ENCODE measurements around the gene PDCD4. TPM values are rescaled to one million over a fixed set of nuclear protein-coding genes. Genes with fewer than 3 reads are reported as not detected.
A peak's percentile ranks its signal among the peaks of the same experiment; 100 is the strongest.

PDCD4 gene
- total and polyA plus RNA-seq, 2 of the 13 experiments (the other 11 are each of a cell fraction or from before 2014, with no cell fraction given) = 22.8 to 56.2 TPM

- TF ChIP-seq, protein P1, sequence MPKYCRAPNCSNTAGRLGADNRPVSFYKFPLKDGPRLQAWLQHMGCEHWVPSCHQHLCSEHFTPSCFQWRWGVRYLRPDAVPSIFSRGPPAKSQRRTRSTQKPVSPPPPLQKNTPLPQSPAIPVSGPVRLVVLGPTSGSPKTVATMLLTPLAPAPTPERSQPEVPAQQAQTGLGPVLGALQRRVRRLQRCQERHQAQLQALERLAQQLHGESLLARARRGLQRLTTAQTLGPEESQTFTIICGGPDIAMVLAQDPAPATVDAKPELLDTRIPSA (CRISPR knock-in tag; IDR thresholded peaks at IDR 0.05; ENCODE audit: borderline replicate concordance) = no peak
- TF ChIP-seq ZNF34 (CRISPR knock-in tag; IDR thresholded peaks at IDR 0.05; ENCODE audit: borderline replicate concordance) (no peak), ZFP36L1 (CRISPR knock-in tag; IDR thresholded peaks at IDR 0.05) (no peak), ATF7-NPFF (CRISPR knock-in tag; IDR thresholded peaks at IDR 0.05; ENCODE audit: low read depth) (peak; percentile 57; the same call in 1 of the 2 replicates), NR0B2 (CRISPR knock-in tag; IDR thresholded peaks at IDR 0.05) (no peak), MAZ (IDR thresholded peaks at IDR 0.05; ENCODE audit: borderline replicate concordance, low read depth, low read length) (no peak), MAZ (CRISPR knock-in tag; IDR thresholded peaks at IDR 0.05; ENCODE audit: low read depth) (peak; percentile 56), ZNF101 (CRISPR knock-in tag; IDR thresholded peaks at IDR 0.05; ENCODE audit: borderline replicate concordance, low read depth) (no peak), MED1 (CRISPR knock-in tag; IDR thresholded peaks at IDR 0.05) (no peak), HNRNPK (IDR thresholded peaks at IDR 0.05; ENCODE audit: low read depth, low read length, poor library complexity, severe bottlenecking) (no peak), ZFP41 (CRISPR knock-in tag; IDR thresholded peaks at IDR 0.05; ENCODE audit: borderline replicate concordance) (no peak), CCAR2 (optimal IDR thresholded peaks at IDR 0.05; ENCODE audit: low read depth, low read length) (no peak), AGO2 (optimal IDR thresholded peaks at IDR 0.05; ENCODE audit: low read depth, low read length) (peak; percentile 48), ZNF260 (CRISPR knock-in tag; IDR thresholded peaks at IDR 0.05; ENCODE audit: borderline replicate concordance, low read depth) (no peak), ARID2 (CRISPR knock-in tag; IDR thresholded peaks at IDR 0.05; ENCODE audit: borderline replicate concordance) (no peak), ZNF776 (CRISPR knock-in tag; IDR thresholded peaks at IDR 0.05) (no peak), HMG20B (CRISPR knock-in tag; conservative IDR thresholded peaks at IDR 0.05) (no peak), ZBTB14 (CRISPR knock-in tag; IDR thresholded peaks at IDR 0.05) (no peak), RBAK (CRISPR knock-in tag; IDR thresholded peaks at IDR 0.05) (no peak), ZNF614 (CRISPR knock-in tag; IDR thresholded peaks at IDR 0.05; ENCODE audit: borderline replicate concordance) (no peak), MAF1 (CRISPR knock-in tag; IDR thresholded peaks at IDR 0.05; ENCODE audit: borderline replicate concordance) (no peak), RBFOX2 (IDR thresholded peaks at IDR 0.05; ENCODE audit: low read depth, low read length) (peak; percentile 69), HIVEP1 (CRISPR knock-in tag; IDR thresholded peaks at IDR 0.05) (no peak), SIX1 (CRISPR knock-in tag; IDR thresholded peaks at IDR 0.05; ENCODE audit: borderline replicate concordance) (no peak), ZSCAN5A (CRISPR knock-in tag; IDR thresholded peaks at IDR 0.05; ENCODE audit: borderline replicate concordance) (no peak)
Observed at GRCh38 chr10:110919349-110919931, 47.7 kb downstream of the PDCD4 start, which contains the start of gene SHOC2 (continued).
